Measurements from ENCODE around the gene MIGA2. TPM values are rescaled to one million over a fixed set of nuclear protein-coding genes. Genes with fewer than 3 reads are reported as not detected.

MIGA2 gene
- total RNA-seq, 1 experiment from 2014 or later = 23.7 TPM

- no peak overlapping the region for H3K27ac ChIP-seq (ENCODE audit: low read depth, low read length)
- no peaks in the 10 kb centered on the region for H3K27me3 ChIP-seq (ENCODE audit: insufficient read depth, low read length)
- H3K4me3 ChIP-seq (replicated peaks in 1 of 2; ENCODE audit: low read depth in 1 of 2, low read length in 2 of 2) = no peak overlapping the region
- no peaks in the 10 kb centered on the region for H3K9me3 ChIP-seq (ENCODE audit: control insufficient read depth in 1 of 2, insufficient read depth in 1 of 2, low read depth in 1 of 2, low read length in 2 of 2)
- no peaks in the 10 kb centered on the region for H3K36me3 ChIP-seq (ENCODE audit: control insufficient read depth in 1 of 2, insufficient read depth in 2 of 2, low read length in 2 of 2)
- H4K20me1 ChIP-seq (ENCODE audit: insufficient read depth) = no peaks in the 10 kb centered on the region
- DNase-seq (ENCODE audit: low read depth, low spot score) = no peak
- ChIA-PET RAD21 (ENCODE audit: low non-redundant PET in 1 of 2, low total read pairs in 2 of 2, uncharacterized antibody in 2 of 2, unreplicated experiment in 2 of 2) (no interaction called here), POLR2A (no interaction called here), CTCF (no interaction called here)
- BruUV-seq (replicated peaks) = no TSS peak
- H3K79me2 ChIP-seq (ENCODE audit: insufficient read depth, low read length) = no peaks in the 10 kb centered on the region
- no peak overlapping the region for H3K9ac ChIP-seq (ENCODE audit: low read length)
- H3K9me2 ChIP-seq (ENCODE audit: insufficient read depth) = no peaks in the 10 kb centered on the region
- H2AFZ ChIP-seq (ENCODE audit: low read depth, low read length, poor library complexity, severe bottlenecking) = no peak overlapping the region
- ATAC-seq = no peak
- no peak overlapping the region for H3K4me2 ChIP-seq (ENCODE audit: low read length)
- H3K4me1 ChIP-seq (ENCODE audit: control insufficient read depth in 1 of 2, insufficient read depth in 2 of 2, low read length in 2 of 2) = no peaks in the 10 kb centered on the region
- intact Hi-C loops (cut with micrococcal nuclease) = no loop called here
- TF ChIP-seq SP1 (IDR thresholded peaks at IDR 0.05; ENCODE audit: low read depth) (no peak), EZH2 (IDR thresholded peaks at IDR 0.05) (no peak), ZFX (IDR thresholded peaks at IDR 0.05) (no peak), POLR2AphosphoS5 (IDR thresholded peaks at IDR 0.05; ENCODE audit: low read depth, low read length) (no peak), SRF (IDR thresholded peaks at IDR 0.05; ENCODE audit: low read depth) (no peak), RAD21 (IDR thresholded peaks at IDR 0.05; ENCODE audit: low read depth) (no peak)
These were observed 35.2 kb downstream of the MIGA2 start for GRCh38 chr9:129071526-129072126.

DNA sequence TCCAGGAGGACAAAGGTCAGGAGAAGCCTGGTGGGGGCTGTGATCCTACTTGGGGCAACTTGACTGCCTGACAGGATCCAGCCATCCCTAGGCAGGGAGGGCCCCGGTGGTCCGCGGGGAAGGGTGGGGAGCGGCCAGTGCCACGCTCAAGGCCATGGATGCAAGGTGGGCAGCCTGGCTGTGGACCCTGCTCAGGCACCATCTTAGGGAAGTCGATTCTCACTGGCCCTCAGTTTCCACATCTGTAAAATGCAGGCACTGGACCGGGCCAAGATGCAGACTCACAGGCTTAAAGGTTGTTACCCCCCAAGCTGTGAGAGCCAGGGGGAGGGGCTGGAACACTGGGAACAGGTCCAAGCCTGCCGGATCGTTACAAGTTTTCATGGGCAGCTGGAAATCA lies 35.7 kb downstream of the MIGA2 start:
- intact Hi-C loops (cut with micrococcal nuclease) = no loop called here
- ATAC-seq = no peak
- H3K27me3 ChIP-seq (ENCODE audit: insufficient read depth, low read length) = no peaks in the 10 kb centered on the region
- no peaks in the 10 kb centered on the region for H3K9me3 ChIP-seq (ENCODE audit: control insufficient read depth in 1 of 2, insufficient read depth in 1 of 2, low read depth in 1 of 2, low read length in 2 of 2)
- H2AFZ ChIP-seq (ENCODE audit: low read depth, low read length, poor library complexity, severe bottlenecking) = no peak overlapping the region
- POLR2A ChIA-PET = no interaction called here
- no TSS peak for BruUV-seq (replicated peaks)
- no peak for DNase-seq (ENCODE audit: low read depth, low spot score)
- H3K9ac ChIP-seq (ENCODE audit: low read length) = no peak overlapping the region
- no peaks in the 10 kb centered on the region for H4K20me1 ChIP-seq (ENCODE audit: insufficient read depth)
- no peaks in the 10 kb centered on the region for H3K79me2 ChIP-seq (ENCODE audit: insufficient read depth, low read length)
- CTCF ChIA-PET = no interaction called here
- no peaks in the 10 kb centered on the region for H3K4me1 ChIP-seq (ENCODE audit: control insufficient read depth in 1 of 2, insufficient read depth in 2 of 2, low read length in 2 of 2)
- TF ChIP-seq POLR2AphosphoS5 (IDR thresholded peaks at IDR 0.05; ENCODE audit: low read depth, low read length) (no peak), YY1 (IDR thresholded peaks at IDR 0.05; ENCODE audit: extremely low read depth, insufficient replicate concordance, low read depth, low read length) (no peak), EZH2 (IDR thresholded peaks at IDR 0.05) (no peak), EGR1 (IDR thresholded peaks at IDR 0.05; ENCODE audit: low read depth) (no peak), JUND (IDR thresholded peaks at IDR 0.05) (no peak), EZH2phosphoT487 (IDR thresholded peaks at IDR 0.05; ENCODE audit: borderline replicate concordance) (no peak), CBX3 (IDR thresholded peaks at IDR 0.05; ENCODE audit: low read depth) (no peak), CTCF (IDR thresholded peaks at IDR 0.05 in 2 of 3, conservative IDR thresholded peaks at IDR 0.05 in 1 of 3; ENCODE audit: borderline replicate concordance in 1 of 3, insufficient read depth in 1 of 3, low read depth in 2 of 3, low read length in 2 of 3) (no peak)
- TF ChIP-seq, protein P1, sequence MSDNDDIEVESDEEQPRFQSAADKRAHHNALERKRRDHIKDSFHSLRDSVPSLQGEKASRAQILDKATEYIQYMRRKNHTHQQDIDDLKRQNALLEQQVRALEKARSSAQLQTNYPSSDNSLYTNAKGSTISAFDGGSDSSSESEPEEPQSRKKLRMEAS (IDR thresholded peaks at IDR 0.05) = no peak
- TF ChIP-seq, protein P2, sequence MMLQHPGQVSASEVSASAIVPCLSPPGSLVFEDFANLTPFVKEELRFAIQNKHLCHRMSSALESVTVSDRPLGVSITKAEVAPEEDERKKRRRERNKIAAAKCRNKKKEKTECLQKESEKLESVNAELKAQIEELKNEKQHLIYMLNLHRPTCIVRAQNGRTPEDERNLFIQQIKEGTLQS (IDR thresholded peaks at IDR 0.05) = no peak
- TF ChIP-seq, protein P3, sequence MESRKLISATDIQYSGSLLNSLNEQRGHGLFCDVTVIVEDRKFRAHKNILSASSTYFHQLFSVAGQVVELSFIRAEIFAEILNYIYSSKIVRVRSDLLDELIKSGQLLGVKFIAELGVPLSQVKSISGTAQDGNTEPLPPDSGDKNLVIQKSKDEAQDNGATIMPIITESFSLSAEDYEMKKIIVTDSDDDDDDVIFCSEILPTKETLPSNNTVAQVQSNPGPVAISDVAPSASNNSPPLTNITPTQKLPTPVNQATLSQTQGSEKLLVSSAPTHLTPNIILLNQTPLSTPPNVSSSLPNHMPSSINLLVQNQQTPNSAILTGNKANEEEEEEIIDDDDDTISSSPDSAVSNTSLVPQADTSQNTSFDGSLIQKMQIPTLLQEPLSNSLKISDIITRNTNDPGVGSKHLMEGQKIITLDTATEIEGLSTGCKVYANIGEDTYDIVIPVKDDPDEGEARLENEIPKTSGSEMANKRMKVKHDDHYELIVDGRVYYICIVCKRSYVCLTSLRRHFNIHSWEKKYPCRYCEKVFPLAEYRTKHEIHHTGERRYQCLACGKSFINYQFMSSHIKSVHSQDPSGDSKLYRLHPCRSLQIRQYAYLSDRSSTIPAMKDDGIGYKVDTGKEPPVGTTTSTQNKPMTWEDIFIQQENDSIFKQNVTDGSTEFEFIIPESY (IDR thresholded peaks at IDR 0.05; ENCODE audit: extremely low read depth, insufficient replicate concordance, low read length) = no peak
- RAD21 ChIA-PET (ENCODE audit: low non-redundant PET in 1 of 2, low total read pairs in 2 of 2, uncharacterized antibody in 2 of 2, unreplicated experiment in 2 of 2) = no interaction called here
- no peaks in the 10 kb centered on the region for H3K36me3 ChIP-seq (ENCODE audit: control insufficient read depth in 1 of 2, insufficient read depth in 2 of 2, low read length in 2 of 2)
- H3K4me3 ChIP-seq (replicated peaks in 1 of 2; ENCODE audit: low read depth in 1 of 2, low read length in 2 of 2) = no peak overlapping the region
- no peaks in the 10 kb centered on the region for H3K9me2 ChIP-seq (ENCODE audit: insufficient read depth)
- H3K4me2 ChIP-seq (ENCODE audit: low read length) = no peak overlapping the region
- H3K27ac ChIP-seq (ENCODE audit: low read depth, low read length) = no peak overlapping the region
